Astrocyte (in vitro differentiated cells and primary cell): ENCODE data around the gene ERF. TPM values are rescaled to one million over a fixed set of nuclear protein-coding genes. Genes with fewer than 3 reads are reported as not detected.

ENCODE experiments used
- DNase-seq: peaks from one replicate; pipeline ENCODE4 v3.0.0-alpha.2; 2010; ENCODE audit warnings: low read depth
- FAIRE-seq: peaks from 2 replicates; lab custom pipeline; 2011; peaks lifted over from hg19 to GRCh38; lab: Jason Lieb, UNC
- H2AFZ ChIP-seq: 2 replicates; pipeline ENCODE4 v1.6.0; 2012; ENCODE audit warnings: low read depth, low read length, inconsistent platforms
- H3K27ac ChIP-seq: 2 replicates; pipeline ENCODE4 v1.5.1; 2011; ENCODE audit warnings: low read depth, low read length, inconsistent platforms
- H3K27me3 ChIP-seq: 2 replicates; pipeline ENCODE4 v1.6.0; 2011; ENCODE audit warnings: low read length, inconsistent platforms; ENCODE audit not compliant: insufficient read depth
- H3K36me3 ChIP-seq: 2 replicates; pipeline ENCODE4 v1.5.1; 2011; ENCODE audit warnings: low read length, inconsistent platforms; ENCODE audit not compliant: insufficient read depth
- H3K4me1 ChIP-seq: 2 replicates; pipeline ENCODE4 v1.5.1; 2011; ENCODE audit warnings: low read length, inconsistent platforms; ENCODE audit not compliant: insufficient read depth
- H3K4me2 ChIP-seq: 2 replicates; pipeline ENCODE4 v1.6.0; 2012; ENCODE audit warnings: low read length, inconsistent platforms
- H3K4me3 ChIP-seq: 2 replicates; pipeline ENCODE4 v1.5.1; 2011; ENCODE audit warnings: low read depth, mild to moderate bottlenecking, low read length, inconsistent platforms; ENCODE audit not compliant: insufficient read depth
- H3K79me2 ChIP-seq: 2 replicates; pipeline ENCODE4 v1.6.0; 2012; ENCODE audit warnings: mild to moderate bottlenecking, low read length, inconsistent platforms; ENCODE audit not compliant: insufficient read depth
- H3K9ac ChIP-seq: 2 replicates; pipeline ENCODE4 v1.6.0; 2012; ENCODE audit warnings: mild to moderate bottlenecking, low read length, inconsistent platforms
- H3K9me3 ChIP-seq: 2 replicates; pipeline ENCODE4 v1.5.1; 2012; ENCODE audit warnings: low read depth, mild to moderate bottlenecking, low read length, inconsistent platforms; ENCODE audit not compliant: insufficient read depth
- H4K20me1 ChIP-seq: 2 replicates; pipeline ENCODE4 v1.6.0; 2012; ENCODE audit warnings: low read length, inconsistent platforms; ENCODE audit not compliant: insufficient read depth
- H3K27ac Mint-ChIP-seq: one replicate; pipeline ENCODE4 v1.8.0; 2021; ENCODE audit warnings: mild to moderate bottlenecking, mixed read lengths; ENCODE audit not compliant: unreplicated experiment
- H3K27me3 Mint-ChIP-seq: one replicate; pipeline ENCODE4 v1.8.0; 2021; ENCODE audit warnings: low read depth, mixed read lengths; ENCODE audit not compliant: unreplicated experiment
- H3K36me3 Mint-ChIP-seq: one replicate; pipeline ENCODE4 v1.8.0; 2021; ENCODE audit warnings: low read depth, mixed read lengths; ENCODE audit not compliant: unreplicated experiment
- H3K4me1 Mint-ChIP-seq: one replicate; pipeline ENCODE4 v1.8.0; 2021; ENCODE audit warnings: low read depth, mixed read lengths; ENCODE audit not compliant: unreplicated experiment
- H3K4me3 Mint-ChIP-seq: one replicate; pipeline ENCODE4 v1.8.0; 2021; ENCODE audit warnings: mild to moderate bottlenecking, moderate library complexity, mixed read lengths; ENCODE audit not compliant: unreplicated experiment
- H3K9me3 Mint-ChIP-seq: one replicate; pipeline ENCODE4 v1.8.0; 2021; ENCODE audit warnings: mild to moderate bottlenecking, mixed read lengths; ENCODE audit not compliant: unreplicated experiment
- EZH2 ChIP-seq: IDR thresholded peaks from 2 replicates; pipeline ENCODE4 v1.6.1; 2012; ENCODE audit warnings: mild to moderate bottlenecking, low read length, inconsistent platforms; ENCODE audit not compliant: insufficient read depth
- total RNA-seq: library from RNA; stranded (reverse); gene quantifications from 2 replicates; pipeline ENCODE4 v1.2.1, GENCODE V29; 2021
- TF ChIP-seq, protein P1 (sequence below): IDR thresholded peaks from 2 replicates; pipeline ENCODE4 v1.5.1; 2011; ENCODE audit warnings: low read depth, mild to moderate bottlenecking, inconsistent platforms, low read length, moderate library complexity; ENCODE audit not compliant: insufficient read depth

Gene ERF
- total RNA-seq, 1 donor from 2014 or later: 108 TPM

DNA sequence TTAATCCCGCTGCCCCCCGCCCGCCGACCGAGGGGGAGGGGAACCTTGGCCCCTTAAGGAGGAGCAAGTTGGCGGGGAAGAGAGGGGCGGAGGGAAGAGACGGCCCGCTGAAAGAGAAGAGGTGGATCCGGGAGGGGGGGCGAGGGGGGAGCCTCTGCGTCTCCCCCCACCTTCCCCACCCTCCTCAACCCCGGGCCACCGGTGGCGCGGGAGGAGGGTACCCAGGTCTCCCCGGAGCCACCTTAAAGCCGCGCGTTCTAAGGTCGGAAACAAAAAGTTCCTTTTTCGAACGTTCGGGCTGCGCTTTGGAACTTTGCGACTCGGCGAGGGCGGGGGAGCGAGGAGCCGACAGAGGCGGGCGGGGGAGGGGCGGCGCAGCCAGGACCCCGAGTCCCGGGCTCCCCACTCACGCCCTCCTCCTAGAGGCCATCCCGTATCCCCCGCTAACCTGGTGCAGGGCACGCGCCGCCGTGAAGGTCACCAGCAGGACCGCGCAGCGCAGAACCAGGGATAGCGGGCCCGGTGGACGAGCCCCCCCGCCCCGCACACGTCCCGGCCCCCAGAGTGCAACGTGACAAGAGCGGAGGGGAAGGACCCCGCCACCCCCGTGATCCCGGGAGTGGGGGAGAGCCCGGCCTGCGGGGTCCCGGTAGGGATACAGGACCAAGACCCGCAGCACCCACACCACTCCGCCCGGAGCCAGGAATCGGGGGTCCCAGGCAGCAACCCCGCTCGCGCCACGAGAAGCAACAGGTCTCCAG is 659 bp downstream of the ERF start:
- Histone ChIP-seq H3K9me3 (no peaks in the 10 kb centered on the region), H3K27ac (peak overlapping the region; percentile 89), H3K9ac (peak overlapping the region; percentile 98), H3K4me2 (peak overlapping the region; percentile 83), H3K27me3 (no peaks in the 10 kb centered on the region), H3K4me1 (peaks cover 32% of the 10 kb centered on the region), H4K20me1 (peaks cover 38% of the 10 kb centered on the region), H3K4me3 (peak overlapping the region; percentile 89), H2AFZ (no peak overlapping the region), H3K79me2 (peaks cover 52% of the 10 kb centered on the region), H3K36me3 (peaks cover 9% of the 10 kb centered on the region)
- FAIRE-seq (no peak), DNase-seq (no peak)
- TF ChIP-seq, protein P1, sequence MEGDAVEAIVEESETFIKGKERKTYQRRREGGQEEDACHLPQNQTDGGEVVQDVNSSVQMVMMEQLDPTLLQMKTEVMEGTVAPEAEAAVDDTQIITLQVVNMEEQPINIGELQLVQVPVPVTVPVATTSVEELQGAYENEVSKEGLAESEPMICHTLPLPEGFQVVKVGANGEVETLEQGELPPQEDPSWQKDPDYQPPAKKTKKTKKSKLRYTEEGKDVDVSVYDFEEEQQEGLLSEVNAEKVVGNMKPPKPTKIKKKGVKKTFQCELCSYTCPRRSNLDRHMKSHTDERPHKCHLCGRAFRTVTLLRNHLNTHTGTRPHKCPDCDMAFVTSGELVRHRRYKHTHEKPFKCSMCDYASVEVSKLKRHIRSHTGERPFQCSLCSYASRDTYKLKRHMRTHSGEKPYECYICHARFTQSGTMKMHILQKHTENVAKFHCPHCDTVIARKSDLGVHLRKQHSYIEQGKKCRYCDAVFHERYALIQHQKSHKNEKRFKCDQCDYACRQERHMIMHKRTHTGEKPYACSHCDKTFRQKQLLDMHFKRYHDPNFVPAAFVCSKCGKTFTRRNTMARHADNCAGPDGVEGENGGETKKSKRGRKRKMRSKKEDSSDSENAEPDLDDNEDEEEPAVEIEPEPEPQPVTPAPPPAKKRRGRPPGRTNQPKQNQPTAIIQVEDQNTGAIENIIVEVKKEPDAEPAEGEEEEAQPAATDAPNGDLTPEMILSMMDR: no peak
- no peak for TF ChIP-seq EZH2
- H3K27me3 Mint-ChIP-seq: no peaks in the 10 kb centered on the region
- H3K36me3 Mint-ChIP-seq: peaks cover 6% of the 10 kb centered on the region
- no peak overlapping the region for H3K27ac Mint-ChIP-seq
- peaks cover 16% of the 10 kb centered on the region for H3K4me1 Mint-ChIP-seq
- peak overlapping the region; percentile 85 for H3K4me3 Mint-ChIP-seq
- peaks cover 3% of the 10 kb centered on the region for H3K9me3 Mint-ChIP-seq

- Histone ChIP-seq H3K9me3 (no peaks in the 10 kb centered on the region), H3K4me2 (peak overlapping the region; percentile 99), H3K4me3 (peak overlapping the region; percentile 89), H2AFZ (no peak overlapping the region), H3K9ac (peak overlapping the region; percentile 98), H4K20me1 (peaks cover 43% of the 10 kb centered on the region), H3K4me1 (peaks cover 32% of the 10 kb centered on the region), H3K79me2 (peaks cover 60% of the 10 kb centered on the region), H3K36me3 (peaks cover 9% of the 10 kb centered on the region), H3K27me3 (no peaks in the 10 kb centered on the region), H3K27ac (peak overlapping the region; percentile 90)
- FAIRE-seq (no peak), DNase-seq (no peak)
- TF ChIP-seq, protein P1: no peak
- no peak for TF ChIP-seq EZH2
- Mint-ChIP-seq H3K9me3 (peaks cover 3% of the 10 kb centered on the region), H3K36me3 (peaks cover 6% of the 10 kb centered on the region), H3K4me1 (peaks cover 16% of the 10 kb centered on the region), H3K27me3 (no peaks in the 10 kb centered on the region), H3K4me3 (peak overlapping the region; percentile 96), H3K27ac (peak overlapping the region; percentile 93)
Observed at GRCh38 chr19:42253245-42254088, 1.5 kb downstream of the ERF start.
